Left renal pelvis (tissue), 4 donors: ENCODE data around the gene SKI. TPM values are rescaled to one million over a fixed set of nuclear protein-coding genes. Genes with fewer than 3 reads are reported as not detected.
"Not testable (repeated sequence)": the region's sequence is repeated elsewhere in the genome, so short reads cannot be mapped to it uniquely, and the experiment has no call there.

Source experiments
- DNase-seq, 4 donors: peaks; one replicate each; pipeline ENCODE4 v3.0.0-alpha.2; 2013; ENCODE audit warnings: low read depth in 4 of 4, low spot score in 3 of 4
- polyA plus RNA-seq, 4 donors: library from polyadenylated mRNA; unstranded; fragments of 120-200 nt; gene quantifications; one replicate each; pipeline ENCODE4 v1.2.1, GENCODE V29; 2013; ENCODE audit not compliant: insufficient read length in 4 of 4

Gene SKI
- polyA plus RNA-seq, 4 donors, result 51.6 to 83.7 (median 57.2) TPM

- no peak for DNase-seq
These were observed 29.1 kb downstream of the SKI start for GRCh38 chr1:2257245-2257627.

GRCh38 chr1:2258122-2258681, 30.1 kb downstream of the SKI start:
- no peak for DNase-seq

DNA sequence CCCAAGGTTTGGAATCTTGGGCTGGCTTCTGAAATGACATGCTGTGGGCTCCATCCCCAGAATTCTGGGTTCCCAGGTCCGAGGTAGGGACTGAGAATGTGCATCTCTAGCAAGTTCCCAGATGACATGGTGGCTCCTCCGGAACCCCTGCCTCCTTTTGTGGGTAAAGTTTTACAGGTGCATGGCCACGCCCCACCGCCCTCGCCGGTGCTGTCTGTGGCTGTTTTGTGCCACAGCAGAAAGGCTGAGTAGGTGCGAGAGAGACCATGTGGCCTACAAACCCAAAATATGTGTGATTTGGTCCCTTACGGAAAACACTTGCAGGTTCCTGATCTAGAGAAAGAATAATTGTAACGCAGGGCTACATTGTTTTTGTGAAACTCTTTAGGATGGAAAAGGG, 30.9 kb downstream of the SKI start:
- DNase-seq, result no peak

DNA sequence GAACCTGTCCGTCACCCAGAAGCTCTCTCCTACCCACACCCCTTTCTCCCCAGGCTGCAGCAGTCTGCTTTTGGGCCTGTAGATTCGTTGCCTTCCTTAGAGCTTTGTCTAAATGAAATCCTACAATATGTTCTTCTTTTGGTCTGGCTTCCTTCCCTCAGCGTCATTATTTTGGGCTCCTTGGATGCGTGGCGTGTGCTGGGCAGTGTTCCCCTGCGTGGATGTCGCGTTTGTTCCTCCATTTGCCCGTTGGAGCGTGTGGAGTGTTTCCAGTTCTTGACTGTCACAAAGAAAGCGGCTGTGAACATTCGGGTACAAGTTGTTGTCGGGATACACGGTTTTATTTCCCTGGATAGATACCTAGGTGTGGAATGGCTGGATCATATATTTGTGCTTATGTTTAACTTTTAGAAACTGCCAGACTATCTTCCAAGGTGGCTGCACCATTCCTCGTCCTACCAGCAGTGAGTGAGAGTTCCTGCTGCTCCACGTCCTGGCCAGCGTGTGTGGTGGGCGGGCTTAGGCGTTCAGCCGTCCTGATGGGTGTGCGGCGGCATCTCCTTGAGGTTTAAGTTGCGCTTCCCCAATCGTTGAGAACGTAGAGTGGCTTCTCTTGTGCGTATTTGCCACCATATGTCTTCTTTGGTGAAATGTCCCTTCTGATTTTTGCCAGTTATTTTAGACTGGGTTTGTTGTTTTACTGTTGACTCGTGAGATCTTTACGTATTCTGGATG, 31.7 kb downstream of the SKI start:
- DNase-seq, result no peak

- not testable (repeated sequence) for DNase-seq
These were observed 32.4 kb downstream of the SKI start for GRCh38 chr1:2260470-2260869.

DNA sequence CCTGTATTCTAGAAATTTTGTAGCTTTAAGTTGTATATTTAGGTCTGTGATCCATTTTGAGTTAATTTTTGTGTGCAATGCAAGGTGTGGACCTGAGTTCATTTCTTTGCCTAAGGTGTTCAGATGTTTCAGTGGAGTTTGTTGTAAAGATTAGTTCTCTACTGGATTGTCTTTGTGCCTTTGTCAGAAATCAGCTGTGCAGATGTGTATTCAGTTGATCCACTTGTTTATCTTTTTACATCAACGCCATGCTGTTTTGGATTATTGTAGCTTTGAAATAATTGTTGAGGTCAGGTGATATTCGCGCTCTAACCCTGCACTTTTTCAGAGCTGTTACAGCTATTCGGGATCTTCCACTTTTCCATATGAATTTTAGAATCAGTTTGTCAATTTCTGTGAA, 32.8 kb downstream of the SKI start:
- no peak for DNase-seq

- DNase-seq, result not testable (repeated sequence)
These were observed 33.6 kb downstream of the SKI start for GRCh38 chr1:2261476-2262395.

- DNase-seq, result no peak
These were observed 38.3 kb downstream of the SKI start for GRCh38 chr1:2266301-2266975.

DNA sequence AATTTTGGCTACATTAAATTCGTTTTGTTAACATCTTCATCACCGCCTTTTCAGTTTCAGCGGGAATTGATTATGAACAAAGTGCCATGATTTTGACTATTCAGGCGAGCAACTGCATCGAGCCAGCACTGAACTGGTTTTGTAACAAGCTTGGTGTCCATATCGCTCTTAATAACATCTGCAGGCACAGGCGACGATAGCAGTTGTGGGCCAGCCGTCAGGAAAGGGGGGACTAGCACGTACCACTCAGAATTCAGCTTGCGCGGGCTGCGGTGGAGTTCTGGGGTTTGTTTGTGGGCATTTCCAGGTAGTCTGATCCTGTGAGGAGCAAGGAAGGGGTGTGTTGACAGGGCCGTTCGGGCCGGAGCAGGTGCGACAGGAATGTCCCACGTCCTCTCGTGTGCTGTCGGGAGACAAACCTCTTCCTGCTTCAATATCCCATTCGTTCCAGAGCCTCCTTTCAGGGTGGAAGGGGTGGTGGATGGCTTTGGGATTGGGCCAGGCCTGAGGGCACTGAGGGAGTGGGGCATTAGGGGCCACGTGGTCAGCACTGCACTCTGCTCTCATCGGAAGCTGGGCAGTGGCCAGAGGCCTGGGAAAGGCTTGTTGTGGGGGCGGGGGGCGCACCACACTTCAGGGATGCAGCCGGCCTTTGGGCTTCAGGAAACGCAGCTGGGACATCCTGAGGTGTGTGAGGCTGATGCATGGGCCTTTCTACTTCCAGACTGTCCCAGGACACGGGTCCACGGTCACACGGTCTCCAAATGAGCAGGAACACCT, 39.1 kb downstream of the SKI start:
- DNase-seq, result no peak

- DNase-seq, result no peak
These were observed 39.7 kb downstream of the SKI start for GRCh38 chr1:2267862-2268261.

DNA sequence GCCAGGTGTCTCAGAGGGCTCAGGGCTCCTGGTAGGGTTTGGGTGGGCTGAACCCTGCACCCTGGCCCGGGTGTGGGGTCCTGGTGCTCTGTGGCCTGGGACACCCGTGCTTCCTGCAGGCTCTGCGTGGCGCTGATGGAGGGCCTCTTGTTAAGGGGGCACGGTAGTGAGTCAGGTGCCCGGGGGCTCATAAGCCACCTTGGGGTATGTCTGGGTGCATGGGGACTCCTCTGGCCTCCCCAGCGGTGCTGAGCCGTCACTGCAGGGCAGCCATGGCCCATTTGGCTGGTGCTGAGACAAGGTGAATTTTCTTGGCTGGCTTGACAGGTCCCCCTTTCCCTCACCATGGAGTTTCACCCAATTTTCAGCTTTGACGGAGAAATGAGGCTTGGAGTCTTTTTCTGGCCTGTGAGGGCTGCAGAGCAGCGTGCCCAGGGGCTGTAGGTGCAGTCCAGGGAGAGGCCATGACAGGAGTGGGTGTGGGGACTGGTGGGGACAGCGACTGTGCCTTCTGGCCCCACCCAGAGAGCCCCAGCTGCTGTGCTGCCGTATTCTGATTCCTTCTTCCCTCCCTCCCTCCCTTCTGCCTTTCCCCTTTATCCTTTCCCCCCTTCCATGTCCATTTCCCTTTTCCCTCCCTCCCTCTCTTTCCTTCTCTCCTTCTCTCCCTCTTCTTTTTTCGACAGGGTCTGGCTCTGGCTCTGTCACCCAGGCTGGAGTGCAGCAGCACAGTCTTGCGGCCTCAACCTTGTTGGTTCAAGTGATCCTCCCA, 40.4 kb downstream of the SKI start:
- no peak for DNase-seq

GRCh38 chr1:2269193-2269921, 41.2 kb downstream of the SKI start:
- DNase-seq, result no peak

GRCh38 chr1:2269922-2270259, 41.8 kb downstream of the SKI start:
- DNase-seq, result no peak

- no peak for DNase-seq
These were observed 42.4 kb downstream of the SKI start for GRCh38 chr1:2270260-2271100.

DNA sequence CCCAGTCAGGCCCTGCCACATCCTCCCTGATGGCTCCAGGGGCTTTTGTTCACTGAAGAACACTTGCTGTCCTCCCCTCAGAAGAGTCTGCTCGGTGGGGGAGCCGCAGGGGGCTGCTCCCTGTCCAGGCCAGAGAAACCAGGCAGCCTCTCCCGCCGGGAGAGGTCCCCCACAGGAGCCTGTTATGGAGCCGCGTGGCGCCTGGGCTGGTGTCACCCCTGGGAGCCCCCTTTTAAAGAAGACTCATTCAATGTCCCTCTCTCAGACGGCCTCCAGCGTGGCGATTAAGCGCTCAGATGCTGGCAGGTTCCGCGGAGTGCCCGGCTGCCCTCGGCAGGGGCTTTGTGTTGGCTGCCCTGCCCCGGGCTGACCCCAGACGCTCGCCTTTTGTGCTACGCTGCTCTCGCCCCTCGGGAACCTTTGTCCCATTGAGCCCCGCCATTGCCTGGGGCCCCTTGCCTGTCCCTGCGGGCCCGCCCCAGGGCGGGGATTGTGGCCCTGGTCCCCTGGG, 43.1 kb downstream of the SKI start:
- DNase-seq, result no peak

GRCh38 chr1:2271841-2272655, 43.9 kb downstream of the SKI start:
- DNase-seq, result no peak
